H1 (cell line): ENCODE results near the gene DIPK1A. TPM values are rescaled to one million over a fixed set of nuclear protein-coding genes. Genes with fewer than 3 reads are reported as not detected.

Source experiments
- CTCF ChIA-PET: fragments of 300-600 bp; sonication (Branson Sonifier 250); formaldehyde crosslinking; loops from one replicate; lab custom pipeline; 2021; ENCODE audit not compliant: partially characterized antibody; lab: Charles Lee
- POLR2A ChIA-PET: fragments of 300-600 bp; sonication (Branson Sonifier 250); formaldehyde crosslinking; loops from one replicate; lab custom pipeline; 2021; ENCODE audit warnings: inconsistent platforms; ENCODE audit not compliant: partially characterized antibody; lab: Charles Lee
- DNase-seq, 2 experiments: peaks; one replicate each; pipeline versions ENCODE4 v3.0.0 to v3.0.0-alpha.2; 2010 to 2022; ENCODE audit warnings: low spot score in 2 of 2, low read depth in 1 of 2, mixed read lengths in 1 of 2
- FAIRE-seq: peaks from 2 replicates; lab custom pipeline; 2011; peaks lifted over from hg19 to GRCh38; lab: Jason Lieb, UNC
- H2AFZ ChIP-seq: 2 replicates; pipeline ENCODE4 v1.8.1; 2012; ENCODE audit warnings: low read length, inconsistent platforms
- H2AK5ac ChIP-seq: 2 replicates; pipeline ENCODE4 v1.6.1; 2013; ENCODE audit warnings: low read depth, low read length
- H2BK120ac ChIP-seq: replicated peaks from 2 replicates; pipeline ENCODE3; 2013; ENCODE audit warnings: low read depth, low read length, inconsistent platforms
- H2BK12ac ChIP-seq: 2 replicates; pipeline ENCODE4 v1.6.1; 2013; ENCODE audit warnings: low read depth, low read length
- H2BK15ac ChIP-seq: 2 replicates; pipeline ENCODE4 v1.6.1; 2013; ENCODE audit warnings: low read length
- H2BK20ac ChIP-seq: 2 replicates; pipeline ENCODE4 v1.6.1; 2013; ENCODE audit warnings: low read length
- H2BK5ac ChIP-seq: 2 replicates; pipeline ENCODE4 v1.6.1; 2013; ENCODE audit warnings: low read depth, low read length
- H3K14ac ChIP-seq: 2 replicates; pipeline ENCODE4 v1.6.1; 2013; ENCODE audit warnings: inconsistent platforms; ENCODE audit not compliant: insufficient read length
- H3K18ac ChIP-seq: 2 replicates; pipeline ENCODE4 v1.6.1; 2013; ENCODE audit warnings: low read length; ENCODE audit errors: extremely low read depth
- H3K23ac ChIP-seq: 2 replicates; pipeline ENCODE4 v1.6.1; 2013; ENCODE audit warnings: inconsistent platforms; ENCODE audit not compliant: insufficient read length
- H3K23me2 ChIP-seq: 2 replicates; pipeline ENCODE4 v1.6.1; 2013; ENCODE audit warnings: low read depth, low read length
- H3K27ac ChIP-seq: 2 replicates; pipeline ENCODE4 v1.6.1; 2011; ENCODE audit warnings: low read depth, low read length, inconsistent platforms
- H3K27me3 ChIP-seq, 4 experiments: replicated peaks in 1 of 4; 1 replicate in 1 of 4; 2 replicates in 3 of 4; pipeline versions ENCODE4 v1.6.1 to v1.8.1; 2011 to 2013; ENCODE audit warnings: low read length in 3 of 4, mild to moderate bottlenecking in 3 of 4, inconsistent platforms in 2 of 4, mixed read lengths in 2 of 4, moderate library complexity in 1 of 4; ENCODE audit not compliant: control insufficient read depth in 3 of 4, insufficient read depth in 3 of 4; ENCODE audit errors: extremely low read depth in 1 of 4
- H3K36me3 ChIP-seq, 4 experiments: 2 replicates each; pipeline versions ENCODE4 v1.6.1 to v1.8.1; 2011 to 2013; ENCODE audit warnings: mild to moderate bottlenecking in 4 of 4, low read length in 3 of 4, moderate library complexity in 2 of 4, control low read depth in 1 of 4, inconsistent platforms in 1 of 4; ENCODE audit not compliant: insufficient read depth in 4 of 4, control insufficient read depth in 2 of 4
- H3K4ac ChIP-seq: replicated peaks from 2 replicates; pipeline ENCODE3; 2013; ENCODE audit warnings: low read length, low read depth, mixed read lengths, inconsistent platforms; ENCODE audit not compliant: insufficient read length
- H3K4me1 ChIP-seq, 4 experiments: replicated peaks in 1 of 4; 1 replicate in 1 of 4; 2 replicates in 3 of 4; pipeline versions ENCODE4 v1.6.1 to v1.8.1; 2011 to 2013; ENCODE audit warnings: low read length in 3 of 4, inconsistent platforms in 2 of 4, mixed read lengths in 1 of 4; ENCODE audit not compliant: insufficient read depth in 4 of 4, control insufficient read depth in 3 of 4
- H3K4me2 ChIP-seq, 2 experiments: 2 replicates each; pipeline versions ENCODE4 v1.6.1 to v1.8.1; 2011 to 2013; ENCODE audit warnings: low read depth in 2 of 2, low read length in 2 of 2, control low read depth in 1 of 2, inconsistent platforms in 1 of 2, mild to moderate bottlenecking in 1 of 2; ENCODE audit not compliant: insufficient read depth in 1 of 2
- H3K4me3 ChIP-seq, 4 experiments: fragments of 200-600, 300-600 bp in 1 of 4; sonication (generic), shearing (Covaris generic), sonication (Bioruptor Twin) in 1 of 4; 2 replicates each; pipeline versions ENCODE4 v1.5.1 to v1.8.1; 2011 to 2016; ENCODE audit warnings: low read length in 4 of 4, low read depth in 3 of 4, control low read depth in 2 of 4, inconsistent platforms in 2 of 4, mild to moderate bottlenecking in 2 of 4, mixed read lengths in 1 of 4, moderate library complexity in 1 of 4; ENCODE audit not compliant: insufficient read depth in 2 of 4; ENCODE audit errors: extremely low read depth in 1 of 4
- H3K56ac ChIP-seq: replicated peaks from 2 replicates; pipeline ENCODE3; 2013; ENCODE audit warnings: low read depth, mild to moderate bottlenecking, mixed read lengths, low read length, inconsistent platforms; ENCODE audit not compliant: insufficient read length
- H3K79me1 ChIP-seq: 2 replicates; pipeline ENCODE4 v1.6.1; 2013; ENCODE audit warnings: low read depth, low read length, control low read depth
- H3K79me2 ChIP-seq, 2 experiments: 2 replicates each; pipeline versions ENCODE4 v1.6.1 to v1.8.1; 2012 to 2013; ENCODE audit warnings: low read length in 2 of 2, mild to moderate bottlenecking in 2 of 2, inconsistent platforms in 1 of 2; ENCODE audit not compliant: insufficient read depth in 2 of 2, control insufficient read depth in 1 of 2
- H3K9ac ChIP-seq, 4 experiments: replicated peaks in 1 of 4; 1 replicate in 1 of 4; 2 replicates in 3 of 4; pipeline versions ENCODE4 v1.6.1 to v1.8.1; 2011 to 2013; ENCODE audit warnings: low read depth in 3 of 4, low read length in 3 of 4, control low read depth in 2 of 4, mild to moderate bottlenecking in 2 of 4, moderate library complexity in 2 of 4, inconsistent platforms in 1 of 4; ENCODE audit errors: extremely low read depth in 1 of 4
- H3K9me3 ChIP-seq, 2 experiments: 2 replicates each; pipeline versions ENCODE4 v1.6.1 to v1.8.1; 2012 to 2013; ENCODE audit warnings: mild to moderate bottlenecking in 2 of 2, moderate library complexity in 2 of 2, control low read depth in 1 of 2, inconsistent platforms in 1 of 2, low read depth in 1 of 2, low read length in 1 of 2, mixed read lengths in 1 of 2; ENCODE audit not compliant: insufficient read depth in 2 of 2
- H4K20me1 ChIP-seq, 2 experiments: replicated peaks in 1 of 2; 2 replicates each; pipeline versions ENCODE3 to v1.8.1; 2011 to 2013; ENCODE audit warnings: inconsistent platforms in 2 of 2, low read length in 2 of 2, mild to moderate bottlenecking in 1 of 2; ENCODE audit not compliant: insufficient read depth in 2 of 2, control insufficient read depth in 1 of 2
- H4K5ac ChIP-seq: 2 replicates; pipeline ENCODE4 v1.6.1; 2013; ENCODE audit warnings: low read length, low read depth, mixed read lengths, inconsistent platforms; ENCODE audit not compliant: insufficient read length
- H4K8ac ChIP-seq: 2 replicates; pipeline ENCODE4 v1.8.0; 2013; ENCODE audit warnings: mild to moderate bottlenecking, moderate library complexity, low read length, inconsistent platforms; ENCODE audit not compliant: insufficient read depth; ENCODE audit errors: extremely low read depth
- H4K91ac ChIP-seq: replicated peaks from 2 replicates; pipeline ENCODE3; 2013; ENCODE audit warnings: low read length, mixed read lengths, inconsistent platforms; ENCODE audit not compliant: insufficient read length
- BCL11A ChIP-seq, 2 experiments: IDR thresholded peaks; one replicate each; pipeline ENCODE4 v1.6.1; 2011; ENCODE audit warnings: low read depth in 2 of 2, low read length in 2 of 2, mild to moderate bottlenecking in 2 of 2
- CTBP2 ChIP-seq: IDR thresholded peaks from 2 replicates; pipeline ENCODE4 v1.7.0; 2011; ENCODE audit warnings: borderline replicate concordance, mild to moderate bottlenecking, moderate library complexity, mixed read lengths, low read length; ENCODE audit not compliant: insufficient read depth, insufficient read length
- CTCF ChIP-seq, 3 experiments: IDR thresholded peaks; 1 replicate in 2 of 3; 2 replicates in 1 of 3; pipeline versions ENCODE4 v1.5.1 to v1.6.1; 2011; ENCODE audit warnings: low read length in 3 of 3, mild to moderate bottlenecking in 3 of 3, inconsistent platforms in 2 of 3, low read depth in 1 of 3, moderate library complexity in 1 of 3; ENCODE audit not compliant: insufficient read depth in 1 of 3; ENCODE audit errors: control extremely low read depth in 1 of 3
- GTF2F1 ChIP-seq: IDR thresholded peaks from 2 replicates; pipeline ENCODE4 v1.6.1; 2012; ENCODE audit warnings: low read depth, low read length, improper control_type of control experiment, borderline replicate concordance
- JUN ChIP-seq: IDR thresholded peaks from 2 replicates; pipeline ENCODE4 v1.6.1; 2011; ENCODE audit warnings: low read depth, mild to moderate bottlenecking, improper control_type of control experiment, low read length
- MAX ChIP-seq: IDR thresholded peaks from 2 replicates; pipeline ENCODE4 v1.6.1; 2012; ENCODE audit warnings: inconsistent platforms
- TAF1 ChIP-seq: IDR thresholded peaks from 2 replicates; pipeline ENCODE4 v1.6.1; 2011; ENCODE audit warnings: mild to moderate bottlenecking, low read depth, low read length
- TAF7 ChIP-seq: optimal IDR thresholded peaks from 2 replicates; pipeline ENCODE3; 2011; ENCODE audit warnings: low read depth, mild to moderate bottlenecking, inconsistent platforms, low read length, moderate library complexity, borderline replicate concordance
- TBP ChIP-seq: IDR thresholded peaks from 2 replicates; pipeline ENCODE4 v1.6.1; 2011; ENCODE audit warnings: low read depth, low read length, improper control_type of control experiment
- YY1 ChIP-seq: IDR thresholded peaks from 2 replicates; pipeline ENCODE4 v1.6.1; 2011; ENCODE audit warnings: low read depth, mild to moderate bottlenecking, low read length
- WGBS, 2 experiments: shearing (Covaris generic) in 1 of 2; methylation state at CpG; one replicate each; pipeline versions ENCODE4 v1.1.6 to v1.1.7; 2013 to 2015; ENCODE audit warnings: low lambda C conversion rate in 2 of 2, mixed read lengths in 2 of 2, inconsistent platforms in 1 of 2, low coverage in 1 of 2, missing lambda C conversion rate in 1 of 2; ENCODE audit not compliant: insufficient replicate concordance in 2 of 2, insufficient coverage in 1 of 2, insufficient read length in 1 of 2; ENCODE audit errors: extremely low coverage in 1 of 2, missing lambda C conversion rate in 1 of 2; 5-methylcytosine and 5-hydroxymethylcytosine counted together
- polyA plus RNA-seq, 7 experiments: library from polyadenylated mRNA; depleted of rRNA in 3 of 7; stranded (reverse) in 5 of 7; unstranded in 2 of 7; fragments of >200 nt in 5 of 7; fragments of 200-250 nt in 2 of 7; gene quantifications; 1 replicate in 5 of 7; 2 replicates in 1 of 7; 4 replicates in 1 of 7; pipeline versions ENCODE4 v1.2.1 to v1.2.3, GENCODE V29; 2011 to 2013; ENCODE audit warnings: missing spikeins in 2 of 7, mixed read lengths in 2 of 7
- total RNA-seq: library from RNA; stranded (reverse); fragmentation: NEBNext Ultra II Directional; extraction: Animal tissue kit (Norgen Biotek cat#: 25700); gene quantifications from 2 replicates; pipeline ENCODE4 v1.2.1, GENCODE V29; 2021

DIPK1A gene
- total and polyA plus RNA-seq, 2 of the 8 experiments (the other 6 are each of a cell fraction or from before 2014, with no cell fraction given), result 2.5 to 5.0 TPM

GRCh38 chr1:92901699-92902405 lies 59.4 kb downstream of the DIPK1A start:
- Histone ChIP-seq H3K56ac (no peak overlapping the region), H3K9me3 (no peaks in the 10 kb centered on the region), H3K18ac (no peak overlapping the region), H2BK15ac (no peak overlapping the region), H4K91ac (no peak overlapping the region), H3K27ac (no peak overlapping the region), H3K79me1 (no peaks in the 10 kb centered on the region), H3K9ac (no peak overlapping the region), H2AFZ (no peak overlapping the region), H2AK5ac (no peak overlapping the region), H2BK12ac (peak overlapping the region; percentile 35; the same call in 1 of the 2 replicates), H3K23me2 (no peaks in the 10 kb centered on the region), H2BK120ac (no peak overlapping the region), H3K23ac (no peak overlapping the region), H3K79me2 (no peaks in the 10 kb centered on the region), H3K4me3 (no peak overlapping the region), H3K4me1 (no peaks in the 10 kb centered on the region), H3K27me3 (no peaks in the 10 kb centered on the region), H4K20me1 (no peaks in the 10 kb centered on the region), H4K5ac (no peak overlapping the region), H3K36me3 (no peaks in the 10 kb centered on the region), H3K14ac (no peak overlapping the region), H2BK5ac (no peak overlapping the region), H2BK20ac (no peak overlapping the region), H4K8ac (no peak overlapping the region; the same call in 1 of the 2 replicates), H3K4ac (no peak overlapping the region), H3K4me2 (no peak overlapping the region)
- no peak for TF ChIP-seq JUN
- no peak for TF ChIP-seq BCL11A (IDR thresholded peaks at IDR 0.05; ENCODE audit: low read depth in 2 of 2, low read length in 2 of 2)
- TF ChIP-seq GTF2F1, result no peak
- TF ChIP-seq TAF7, result no peak
- no peak for TF ChIP-seq CTCF (IDR thresholded peaks at IDR 0.05; ENCODE audit: control extremely low read depth in 1 of 3, insufficient read depth in 1 of 3, low read depth in 1 of 3, low read length in 3 of 3)
- TF ChIP-seq CTBP2, result no peak
- TF ChIP-seq MAX, result no peak
- no peak for TF ChIP-seq TBP
- no peak for TF ChIP-seq YY1
- TF ChIP-seq TAF1, result no peak
- no peak for DNase-seq
- 84% methylated on average over 3 of the region's 3 CpGs; no CpG with 5 or more reads in 1 of the 2 experiments for WGBS, 2 experiments
- ChIA-PET CTCF (interaction anchor here (0.6 to 5.2 kb wide), 10 partner anchors 8 to 92 kb away, joined by 3 to 22 read pairs (median 4); no protein-coding TSS in a partner anchor), POLR2A (interaction anchor here (0.6 to 1.3 kb wide), 3 partner anchors 62 to 100 kb away, joined by 3 to 4 read pairs (median 3); partner anchors contain the start of gene RPL5)
- no peak for FAIRE-seq
